Activated naive CD4-positive, alpha-beta T cell treated with anti-CD3 and anti-CD28 coated beads, Interleukin-2, amount 50 U/mL, for 72 hours (primary cell): ENCODE measurements around the gene TBXAS1. TPM values are rescaled to one million over a fixed set of nuclear protein-coding genes. Genes with fewer than 3 reads are reported as not detected.
"Not testable (repeated sequence)": the region's sequence is repeated elsewhere in the genome, so short reads cannot be mapped to it uniquely, and the experiment has no call there.

Experiments
- ATAC-seq, 2 donors: fragments of 150-1000 bp; cut with Tn5 transposase; 2 replicates each; pipeline ENCODE4 v1.10.0; 2021; ENCODE audit warnings: mild to moderate bottlenecking in 2 of 2, moderate library complexity in 2 of 2
- DNase-seq, 2 donors: peaks; one replicate each; pipeline ENCODE4 v3.0.0; 2021 to 2022; ENCODE audit warnings: low spot score in 2 of 2
- H3K27ac Mint-ChIP-seq, 2 donors: one replicate each; pipeline ENCODE4 v1.8.0; 2022; ENCODE audit warnings: mild to moderate bottlenecking in 2 of 2, mixed read lengths in 2 of 2
- H3K36me3 Mint-ChIP-seq, 2 donors: one replicate each; pipeline ENCODE4 v1.8.0; 2022; ENCODE audit warnings: mixed read lengths in 2 of 2
- H3K9me3 Mint-ChIP-seq, 2 donors: one replicate each; pipeline ENCODE4 v1.8.0; 2022; ENCODE audit warnings: mixed read lengths in 2 of 2
- total RNA-seq, 2 donors: library from RNA; stranded (reverse); gene quantifications; one replicate each; pipeline ENCODE4 v1.2.3, GENCODE V29; 2022

TBXAS1 gene
- total RNA-seq, 2 donors from 2014 or later, result 1.4 to 5.8 TPM

DNA sequence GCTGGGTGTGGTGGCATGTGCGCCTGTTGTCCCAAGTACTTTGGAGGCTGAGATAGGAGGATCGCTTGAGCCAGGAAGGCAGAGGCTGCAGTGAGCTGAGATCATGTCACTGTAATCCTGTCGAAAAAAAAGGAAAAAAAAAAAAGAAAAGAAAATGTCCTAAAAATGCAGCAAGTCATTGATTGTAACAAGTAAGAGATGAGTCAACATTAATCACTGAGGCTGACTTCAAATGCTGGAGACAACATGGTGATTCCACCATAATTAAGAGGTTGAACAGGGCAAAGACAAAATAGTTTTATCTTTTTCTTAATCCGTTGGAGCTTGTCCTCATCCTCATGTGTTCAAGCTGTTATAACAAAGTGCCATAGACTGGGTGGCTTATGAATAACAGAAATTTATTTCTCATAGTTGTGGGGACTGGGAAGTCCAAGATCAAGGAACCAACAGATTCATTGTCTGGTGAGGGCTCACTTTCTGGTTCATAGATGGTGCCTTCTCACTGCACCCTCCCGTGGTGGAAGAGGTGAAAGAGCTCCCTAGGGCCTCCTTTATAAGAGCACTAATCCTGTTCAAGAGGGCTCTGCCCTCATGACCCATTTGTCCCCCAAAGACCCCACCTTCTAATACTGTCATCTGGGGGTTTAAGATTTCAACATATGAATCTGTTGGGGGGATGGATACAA is 60.3 kb downstream of the TBXAS1 start:
- no peak overlapping the region for H3K27ac Mint-ChIP-seq
- H3K9me3 Mint-ChIP-seq, result peaks cover 0 to 4% of the 10 kb centered on the region in 2 donors
- DNase-seq (no peak), ATAC-seq (peak in 1 of 2 donors; percentile 4)
- peaks cover 0 to 7% of the 10 kb centered on the region in 2 donors for H3K36me3 Mint-ChIP-seq

- DNase-seq, result no peak
- Mint-ChIP-seq H3K27ac (no peak overlapping the region), H3K9me3 (peaks cover 0 to 4% of the 10 kb centered on the region in 2 donors), H3K36me3 (peaks cover 0 to 4% of the 10 kb centered on the region in 2 donors)
- ATAC-seq, result no peak
Measured at GRCh38 chr7:139893461-139893860, 64.4 kb downstream of the TBXAS1 start.

DNA sequence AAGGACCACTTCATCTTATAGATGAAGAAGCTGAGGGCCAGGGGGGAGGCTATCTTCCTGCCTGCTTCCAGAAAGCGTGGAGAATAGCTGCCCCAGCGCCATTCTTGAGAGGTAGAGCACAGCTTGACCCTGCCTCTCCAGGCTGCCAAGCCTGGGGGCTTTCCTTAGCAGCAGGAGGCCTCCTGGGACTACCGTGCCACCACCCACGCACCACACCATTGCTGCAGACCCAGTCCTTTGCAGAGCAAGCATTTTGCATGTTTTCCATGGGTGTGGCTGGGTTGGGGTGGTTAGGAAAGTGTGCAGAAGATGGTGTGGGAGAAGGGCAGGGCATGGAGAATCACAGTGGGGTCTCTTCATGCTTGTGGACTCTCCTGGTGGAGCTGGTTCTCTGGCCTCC is 64.9 kb downstream of the TBXAS1 start:
- no peaks in the 10 kb centered on the region for H3K36me3 Mint-ChIP-seq
- ATAC-seq (no peak), DNase-seq (no peak)
- H3K27ac Mint-ChIP-seq, result no peak overlapping the region
- no peaks in the 10 kb centered on the region for H3K9me3 Mint-ChIP-seq

GRCh38 chr7:139895141-139895829 is 66.2 kb downstream of the TBXAS1 start:
- H3K9me3 Mint-ChIP-seq, result no peaks in the 10 kb centered on the region
- H3K27ac Mint-ChIP-seq, result peak overlapping the region in 1 of 2 donors; percentile 9

DNA sequence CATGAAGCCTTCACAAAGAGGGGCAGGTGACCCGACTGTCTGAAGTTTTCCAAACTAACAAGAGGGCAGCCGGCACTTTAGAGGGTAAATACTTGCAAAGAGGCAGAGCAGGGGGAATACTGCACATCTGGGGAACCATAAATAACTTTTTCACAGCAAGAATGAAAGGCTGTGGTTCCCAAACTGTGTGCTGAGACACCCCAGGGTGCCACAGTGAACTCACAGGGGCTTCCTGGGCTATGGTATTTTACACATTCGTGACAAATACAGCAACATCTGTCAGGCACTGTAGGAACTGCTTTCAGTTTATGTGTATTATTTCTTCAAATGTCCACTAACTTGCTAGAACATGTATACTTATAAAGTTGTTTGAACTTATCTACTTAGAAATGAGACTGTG is 67.2 kb downstream of the TBXAS1 start:
- H3K36me3 Mint-ChIP-seq, result no peaks in the 10 kb centered on the region
- DNase-seq (no peak), ATAC-seq (no peak)
- H3K9me3 Mint-ChIP-seq, result no peaks in the 10 kb centered on the region
- peak overlapping the region; percentile 9 to 66 for H3K27ac Mint-ChIP-seq

More at GRCh38 chr7:139895141-139895829, 66.2 kb downstream of the TBXAS1 start:
- ATAC-seq, result no peak
- H3K36me3 Mint-ChIP-seq, result no peaks in the 10 kb centered on the region
- DNase-seq, result no peak

DNA sequence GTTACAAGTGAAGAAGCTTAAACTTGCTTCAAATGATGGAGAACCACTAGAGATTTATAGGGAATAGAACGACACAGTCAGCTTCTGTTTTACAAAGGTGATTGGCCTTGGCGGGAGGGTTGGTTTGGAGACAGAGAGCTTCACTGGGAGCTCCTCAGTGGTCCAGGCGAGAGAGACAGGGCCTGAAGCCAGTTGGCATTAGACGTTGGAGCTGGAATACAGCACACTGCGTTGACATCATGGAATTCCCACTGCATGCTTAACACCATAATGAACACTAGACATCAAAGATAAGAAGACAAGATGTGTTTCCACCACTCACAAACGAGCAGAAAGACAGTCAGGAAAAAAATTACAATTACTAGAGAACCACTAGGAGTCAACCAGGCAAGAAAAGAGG is 67.8 kb downstream of the TBXAS1 start:
- H3K27ac Mint-ChIP-seq, result no peak overlapping the region
- no peak for DNase-seq
- no peak for ATAC-seq
- H3K9me3 Mint-ChIP-seq, result no peaks in the 10 kb centered on the region
- H3K36me3 Mint-ChIP-seq, result no peaks in the 10 kb centered on the region

- Mint-ChIP-seq H3K36me3 (no peaks in the 10 kb centered on the region), H3K9me3 (peaks cover 0 to under 1% of the 10 kb centered on the region in 2 donors), H3K27ac (no peak overlapping the region)
- DNase-seq, result no peak
- no peak for ATAC-seq
Measured at GRCh38 chr7:139897422-139898090, 68.5 kb downstream of the TBXAS1 start.

DNA sequence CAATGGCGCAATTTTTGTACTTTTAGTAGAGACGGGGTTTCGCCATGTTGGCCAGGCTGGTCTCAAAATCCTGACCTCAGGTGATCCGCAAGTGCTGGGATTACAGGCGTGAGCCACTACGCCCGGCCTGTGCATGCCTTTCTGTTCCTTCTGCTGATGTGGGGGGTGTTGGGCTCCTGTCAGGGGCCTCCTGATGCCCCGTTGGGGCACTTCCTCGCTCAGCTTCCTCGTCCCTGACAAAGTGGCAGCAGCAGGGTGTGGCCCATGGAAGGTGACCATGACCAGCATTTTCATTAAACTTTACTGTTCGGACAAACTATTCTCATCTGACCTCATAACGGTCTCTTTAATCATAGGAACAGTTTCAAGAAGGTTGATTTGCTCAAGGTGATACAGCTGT is 69.4 kb downstream of the TBXAS1 start:
- Mint-ChIP-seq H3K36me3 (no peaks in the 10 kb centered on the region), H3K9me3 (peaks cover 0 to 8% of the 10 kb centered on the region in 2 donors), H3K27ac (no peak overlapping the region)
- DNase-seq (no peak), ATAC-seq (no peak)

DNA sequence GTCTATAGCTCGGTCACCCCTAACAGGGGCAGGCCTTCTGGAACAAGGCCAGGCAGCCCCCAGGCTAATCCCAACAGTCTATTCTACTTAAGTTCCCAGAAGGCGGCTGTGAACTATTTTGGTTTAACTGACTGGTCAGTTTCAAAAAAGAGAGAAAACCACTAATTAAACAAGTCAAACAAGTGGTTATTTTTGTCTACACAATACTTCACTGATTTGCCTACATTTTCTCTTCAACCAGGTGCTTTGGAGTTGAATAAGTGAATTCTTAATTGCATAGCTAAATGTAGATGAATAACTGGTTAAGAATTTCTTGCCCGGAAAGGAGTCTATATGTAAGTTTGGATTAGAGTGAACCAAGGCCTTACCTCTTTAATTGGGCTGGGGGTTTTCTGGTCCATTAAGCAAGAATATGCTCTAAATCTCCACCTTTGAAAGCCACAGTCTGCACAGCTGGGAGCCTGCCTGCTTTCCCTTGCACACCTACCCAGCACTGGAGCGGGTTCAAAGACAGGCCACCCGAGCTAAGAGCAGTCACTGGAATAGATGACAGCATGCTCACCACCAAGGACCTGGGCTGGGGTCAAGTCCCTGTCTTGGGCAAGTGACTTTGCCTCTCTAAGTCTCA is 70.4 kb downstream of the TBXAS1 start:
- DNase-seq (no peak), ATAC-seq (no peak)
- Mint-ChIP-seq H3K27ac (no peak overlapping the region), H3K36me3 (no peaks in the 10 kb centered on the region), H3K9me3 (peaks cover 0 to 16% of the 10 kb centered on the region in 2 donors)

DNA sequence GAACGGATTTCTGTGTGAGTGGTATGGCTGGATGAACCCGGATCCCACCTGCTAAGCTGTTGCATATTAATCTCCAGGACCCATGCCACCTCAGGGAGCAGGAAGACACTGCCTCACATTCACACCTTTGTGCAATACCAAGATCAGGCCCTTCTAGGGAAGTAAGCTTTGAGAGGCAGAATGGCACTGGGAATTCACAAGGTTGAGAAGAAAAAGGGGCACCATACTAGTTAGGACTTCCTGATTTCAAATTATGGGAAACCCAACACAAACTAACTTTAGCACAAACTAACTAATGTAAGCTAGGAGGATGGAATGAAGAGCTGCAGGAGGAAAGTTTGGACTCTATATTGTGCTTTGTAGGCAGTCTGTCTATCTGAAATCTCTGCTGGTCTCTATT is 71.3 kb downstream of the TBXAS1 start:
- no peak for ATAC-seq
- H3K9me3 Mint-ChIP-seq, result peaks cover 0 to 22% of the 10 kb centered on the region in 2 donors

DNA sequence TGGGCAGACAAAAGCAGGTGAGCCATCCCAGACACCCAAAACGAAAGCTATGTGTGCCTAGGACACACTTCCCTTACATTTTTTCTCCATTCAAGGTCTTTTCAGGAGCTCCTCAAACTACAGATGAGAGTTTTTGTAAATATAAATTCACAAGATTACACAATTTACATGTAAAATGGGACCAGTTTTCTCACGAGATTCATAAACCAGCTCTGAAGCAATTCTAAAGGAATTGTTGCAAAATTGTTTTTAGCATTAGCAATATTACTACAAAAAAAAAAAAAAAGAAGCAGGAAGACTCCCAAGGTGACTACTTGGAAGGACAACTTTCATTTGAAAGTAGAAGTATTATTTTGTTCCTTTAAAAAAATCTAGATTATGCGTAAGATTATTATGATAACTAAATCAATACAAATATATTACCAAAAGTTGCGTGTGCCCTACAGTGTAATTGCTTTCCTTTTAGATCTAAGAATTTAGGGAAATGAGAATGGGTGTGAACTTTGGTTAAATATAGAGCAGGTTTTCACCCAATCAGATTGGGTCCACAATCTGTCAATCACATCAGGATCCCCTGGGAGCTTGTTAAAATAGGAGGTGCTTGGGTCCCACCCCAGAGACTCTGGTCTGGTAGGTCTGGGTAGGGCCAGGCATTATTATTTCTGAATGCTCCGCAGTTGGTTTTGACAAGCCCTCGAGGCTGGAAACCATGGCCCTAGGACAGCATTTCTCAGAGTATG is 72.2 kb downstream of the TBXAS1 start:
- DNase-seq, result no peak
- Mint-ChIP-seq H3K36me3 (no peaks in the 10 kb centered on the region), H3K9me3 (peaks cover 0 to 22% of the 10 kb centered on the region in 2 donors), H3K27ac (no peak overlapping the region)
- no peak for ATAC-seq

More for the DNA sequence above, 71.3 kb downstream of the TBXAS1 start:
- Mint-ChIP-seq H3K27ac (no peak overlapping the region), H3K36me3 (no peaks in the 10 kb centered on the region)
- no peak for DNase-seq

- ATAC-seq, result no peak
- no peaks in the 10 kb centered on the region for H3K36me3 Mint-ChIP-seq
- H3K9me3 Mint-ChIP-seq, result peaks cover 0 to 27% of the 10 kb centered on the region in 2 donors
- DNase-seq, result no peak
- no peak overlapping the region for H3K27ac Mint-ChIP-seq
Measured at GRCh38 chr7:139901901-139902300, 72.8 kb downstream of the TBXAS1 start.

GRCh38 chr7:139902436-139903102 is 73.5 kb downstream of the TBXAS1 start:
- Mint-ChIP-seq H3K9me3 (peaks cover 0 to 27% of the 10 kb centered on the region in 2 donors), H3K36me3 (no peaks in the 10 kb centered on the region), H3K27ac (no peak overlapping the region)
- no peak for DNase-seq
- ATAC-seq, result no peak

GRCh38 chr7:139903103-139903477 is 74.0 kb downstream of the TBXAS1 start:
- H3K36me3 Mint-ChIP-seq, DNase-seq, H3K27ac Mint-ChIP-seq, ATAC-seq: not testable (repeated sequence)
- H3K9me3 Mint-ChIP-seq, result peaks cover 3 to 27% of the 10 kb centered on the region in 2 donors

GRCh38 chr7:139906879-139907278 is 77.8 kb downstream of the TBXAS1 start:
- Mint-ChIP-seq H3K36me3 (peaks cover 0 to 6% of the 10 kb centered on the region in 2 donors), H3K9me3 (peaks cover 5 to 27% of the 10 kb centered on the region in 2 donors), H3K27ac (no peak overlapping the region)
- ATAC-seq (no peak), DNase-seq (no peak)

GRCh38 chr7:139908792-139909191 is 79.7 kb downstream of the TBXAS1 start:
- no peak for DNase-seq
- no peak for ATAC-seq
- H3K9me3 Mint-ChIP-seq, result peaks cover 5 to 16% of the 10 kb centered on the region in 2 donors
- peaks cover 0 to 6% of the 10 kb centered on the region in 2 donors for H3K36me3 Mint-ChIP-seq
- H3K27ac Mint-ChIP-seq, result no peak overlapping the region
